KOPT-K1 (cell line): ENCODE results near the gene TBC1D22A.

Experiments used
- H3K27ac ChIP-seq: fragments of 200-600 bp; sonication (generic); 2 replicates; pipeline ENCODE4 v1.5.1; 2016; ENCODE audit warnings: antibody characterized with exemption, mild to moderate bottlenecking, low read depth, low read length; ENCODE audit not compliant: poor library complexity, severe bottlenecking
- H3K36me3 ChIP-seq: fragments of 200-600 bp; sonication (generic); 2 replicates; pipeline ENCODE4 v1.5.1; 2017; ENCODE audit warnings: antibody characterized with exemption, mild to moderate bottlenecking, low read length, moderate library complexity; ENCODE audit not compliant: insufficient read depth
- H3K9me3 ChIP-seq: fragments of 200-600 bp; sonication (generic); 2 replicates; pipeline ENCODE4 v1.5.1; 2017; ENCODE audit warnings: antibody characterized with exemption, low read length, mild to moderate bottlenecking; ENCODE audit not compliant: insufficient read depth, poor library complexity, severe bottlenecking

The TBC1D22A gene

GRCh38 chr22:47197773-47198500, 435.5 kb downstream of the TBC1D22A start:
- Histone ChIP-seq H3K9me3 (no peaks in the 10 kb centered on the region), H3K36me3 (no peaks in the 10 kb centered on the region), H3K27ac (no peak overlapping the region)

GRCh38 chr22:47198801-47199251, 436.4 kb downstream of the TBC1D22A start:
- Histone ChIP-seq H3K9me3 (no peaks in the 10 kb centered on the region), H3K27ac (no peak overlapping the region), H3K36me3 (no peaks in the 10 kb centered on the region)

- H3K9me3 ChIP-seq: no peaks in the 10 kb centered on the region
- no peaks in the 10 kb centered on the region for H3K36me3 ChIP-seq
- no peak overlapping the region for H3K27ac ChIP-seq
Measured at GRCh38 chr22:47199261-47199978, 437.0 kb downstream of the TBC1D22A start.

- Histone ChIP-seq H3K27ac (no peak overlapping the region), H3K9me3 (no peaks in the 10 kb centered on the region), H3K36me3 (no peaks in the 10 kb centered on the region)
Measured at GRCh38 chr22:47199979-47200272, 437.5 kb downstream of the TBC1D22A start.

GRCh38 chr22:47200273-47201051, 438.0 kb downstream of the TBC1D22A start:
- no peaks in the 10 kb centered on the region for H3K9me3 ChIP-seq
- no peak overlapping the region for H3K27ac ChIP-seq
- H3K36me3 ChIP-seq: no peaks in the 10 kb centered on the region

GRCh38 chr22:47201186-47201995, 438.9 kb downstream of the TBC1D22A start:
- H3K27ac ChIP-seq: no peak overlapping the region
- H3K36me3 ChIP-seq: no peaks in the 10 kb centered on the region
- no peaks in the 10 kb centered on the region for H3K9me3 ChIP-seq

- H3K27ac ChIP-seq: no peak overlapping the region
- no peaks in the 10 kb centered on the region for H3K36me3 ChIP-seq
- no peaks in the 10 kb centered on the region for H3K9me3 ChIP-seq
Measured at GRCh38 chr22:47201996-47202818, 439.8 kb downstream of the TBC1D22A start.

GRCh38 chr22:47202819-47203553, 440.5 kb downstream of the TBC1D22A start:
- Histone ChIP-seq H3K27ac (no peak overlapping the region), H3K36me3 (no peaks in the 10 kb centered on the region), H3K9me3 (no peaks in the 10 kb centered on the region)

GRCh38 chr22:47203554-47203991, 441.1 kb downstream of the TBC1D22A start:
- no peaks in the 10 kb centered on the region for H3K36me3 ChIP-seq
- no peaks in the 10 kb centered on the region for H3K9me3 ChIP-seq
- H3K27ac ChIP-seq: no peak overlapping the region

- Histone ChIP-seq H3K9me3 (no peaks in the 10 kb centered on the region), H3K36me3 (no peaks in the 10 kb centered on the region), H3K27ac (no peak overlapping the region)
Measured at GRCh38 chr22:47204002-47204979, 441.8 kb downstream of the TBC1D22A start.

- no peaks in the 10 kb centered on the region for H3K36me3 ChIP-seq
- no peaks in the 10 kb centered on the region for H3K9me3 ChIP-seq
- no peak overlapping the region for H3K27ac ChIP-seq
Measured at GRCh38 chr22:47205081-47205491, 442.6 kb downstream of the TBC1D22A start.

GRCh38 chr22:47205554-47205953, 443.1 kb downstream of the TBC1D22A start:
- Histone ChIP-seq H3K36me3 (no peaks in the 10 kb centered on the region), H3K27ac (no peak overlapping the region), H3K9me3 (no peaks in the 10 kb centered on the region)

GRCh38 chr22:47206164-47206563, 443.7 kb downstream of the TBC1D22A start:
- Histone ChIP-seq H3K27ac (no peak overlapping the region), H3K36me3 (no peaks in the 10 kb centered on the region), H3K9me3 (no peaks in the 10 kb centered on the region)
